Smooth muscle cell (in vitro differentiated cells): Measurements from ENCODE around the gene NYAP2. TPM values are rescaled to one million over a fixed set of nuclear protein-coding genes. Genes with fewer than 3 reads are reported as not detected.

ENCODE experiments used
- DNase-seq: peaks from one replicate; lab custom pipeline; 2025; ENCODE audit not compliant: unreplicated experiment; lab: John Stamatoyannopoulos, UW
- H2AFZ ChIP-seq: fragments of 200-600 bp; sonication (generic); 2 replicates; pipeline ENCODE4 v1.6.0; 2016; ENCODE audit warnings: antibody characterized with exemption, low read depth, mild to moderate bottlenecking
- H3F3A ChIP-seq: fragments of 200-600 bp; sonication (generic); 2 replicates; pipeline ENCODE4 v1.6.0; 2017; ENCODE audit warnings: antibody characterized with exemption, low read depth
- H3K27ac ChIP-seq: fragments of 200-600 bp; sonication (generic); 2 replicates; pipeline ENCODE4 v1.5.1; 2016; ENCODE audit warnings: low read depth, mild to moderate bottlenecking
- H3K27me3 ChIP-seq: fragments of 200-600 bp; sonication (generic); 2 replicates; pipeline ENCODE4 v1.6.1; 2016; ENCODE audit warnings: low read depth, mild to moderate bottlenecking
- H3K36me3 ChIP-seq: fragments of 200-600 bp; sonication (generic); 2 replicates; pipeline ENCODE4 v1.5.1; 2016; ENCODE audit warnings: low read depth
- H3K4me1 ChIP-seq: fragments of 200-600 bp; sonication (generic); 2 replicates; pipeline ENCODE4 v1.5.1; 2016; ENCODE audit warnings: low read depth
- H3K4me2 ChIP-seq: fragments of 200-600 bp; sonication (generic); 2 replicates; pipeline ENCODE4 v1.6.0; 2016; ENCODE audit warnings: mild to moderate bottlenecking
- H3K4me3 ChIP-seq: fragments of 200-600 bp; sonication (generic); 2 replicates; pipeline ENCODE4 v1.5.1; 2016; ENCODE audit warnings: mild to moderate bottlenecking
- H3K79me2 ChIP-seq: fragments of 200-600 bp; sonication (generic); 2 replicates; pipeline ENCODE4 v1.6.0; 2016; ENCODE audit warnings: low read depth, mild to moderate bottlenecking
- H3K9ac ChIP-seq: fragments of 200-600 bp; sonication (generic); 2 replicates; pipeline ENCODE4 v1.6.0; 2016; ENCODE audit warnings: low read depth
- H3K9me3 ChIP-seq: fragments of 200-600 bp; sonication (generic); replicated peaks from 2 replicates; pipeline ENCODE4 v1.5.1; 2016; ENCODE audit warnings: low read depth
- H4K20me1 ChIP-seq: fragments of 200-600 bp; sonication (generic); 2 replicates; pipeline ENCODE4 v1.6.0; 2016; ENCODE audit warnings: low read depth
- WGBS: methylation state at CpG from one replicate; pipeline ENCODE4 v1.1.7; 2016; ENCODE audit warnings: low lambda C conversion rate; 5-methylcytosine and 5-hydroxymethylcytosine counted together
- polyA plus RNA-seq: library from polyadenylated mRNA; unstranded; fragments of >200 nt; fragmentation: Nextera tagmentation; extraction: Ambion mirVana; gene quantifications from 2 replicates; pipeline ENCODE4 v1.2.1, GENCODE V29; 2016
- total RNA-seq: library from RNA; depleted of rRNA; stranded (reverse); fragments of >200 nt; gene quantifications from 2 replicates; pipeline ENCODE4 v1.2.3, GENCODE V29; 2014
- TF ChIP-seq, protein P1 (sequence below): fragments of 200-600 bp; sonication (generic); IDR thresholded peaks from 2 replicates; pipeline ENCODE4 v1.5.1; 2017; ENCODE audit warnings: borderline replicate concordance, mild to moderate bottlenecking, antibody characterized with exemption; ENCODE audit not compliant: insufficient read depth, poor library complexity, severe bottlenecking

Gene NYAP2
- total and polyA plus RNA-seq, 2 experiments from 2014 or later = not detected

DNA sequence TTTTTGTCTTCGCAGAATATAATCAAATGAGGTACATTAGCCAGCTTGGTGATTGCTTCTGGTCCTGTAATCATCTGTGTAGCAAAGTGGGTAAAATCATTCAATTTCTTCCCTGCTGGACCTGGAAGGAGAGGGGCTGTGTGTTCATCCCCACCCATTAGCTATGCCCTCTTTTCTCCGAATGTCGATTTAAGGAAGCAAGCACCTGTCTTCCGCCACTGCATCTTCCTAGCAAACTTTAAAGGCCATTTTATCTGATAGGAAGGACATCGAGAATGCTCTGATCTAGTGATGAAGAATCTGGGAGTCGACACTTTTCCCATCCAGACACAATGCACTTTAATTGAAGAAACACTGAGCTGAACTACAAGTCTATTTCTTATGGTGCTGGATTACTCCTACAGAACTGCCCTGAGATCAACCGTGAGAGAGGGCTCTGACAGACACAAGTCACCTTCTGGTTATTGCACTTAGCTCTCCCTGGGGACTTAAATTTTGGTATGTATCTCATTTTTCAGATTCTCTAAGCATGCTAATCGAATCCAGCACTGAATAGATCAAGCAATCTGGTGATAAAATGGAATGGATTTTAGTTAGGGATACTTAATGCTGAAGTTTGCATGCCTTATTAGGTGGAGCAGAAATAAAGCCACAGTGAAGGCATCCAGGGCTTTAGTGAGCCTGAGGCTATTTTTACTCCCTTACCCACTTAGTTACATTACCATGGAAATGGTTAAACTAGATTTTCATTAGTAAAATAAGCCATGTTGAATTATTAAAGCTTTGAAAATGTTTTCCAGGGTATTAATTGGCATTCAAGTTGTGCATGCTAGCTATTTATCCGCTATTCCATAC is 1.3 kb downstream of the NYAP2 start:
- H3K27ac ChIP-seq = no peak overlapping the region
- no peak overlapping the region for H3K4me3 ChIP-seq
- H4K20me1 ChIP-seq = no peaks in the 10 kb centered on the region
- no peak overlapping the region for H3K4me2 ChIP-seq
- no peak for DNase-seq
- H3K79me2 ChIP-seq = no peaks in the 10 kb centered on the region
- H3K9ac ChIP-seq = no peak overlapping the region
- 84% methylated on average over 9 of the region's 9 CpGs for WGBS
- H3F3A ChIP-seq = no peaks in the 10 kb centered on the region
- H3K27me3 ChIP-seq = peaks cover 5% of the 10 kb centered on the region
- H3K4me1 ChIP-seq = no peaks in the 10 kb centered on the region
- H2AFZ ChIP-seq = no peak overlapping the region
- TF ChIP-seq, protein P1, sequence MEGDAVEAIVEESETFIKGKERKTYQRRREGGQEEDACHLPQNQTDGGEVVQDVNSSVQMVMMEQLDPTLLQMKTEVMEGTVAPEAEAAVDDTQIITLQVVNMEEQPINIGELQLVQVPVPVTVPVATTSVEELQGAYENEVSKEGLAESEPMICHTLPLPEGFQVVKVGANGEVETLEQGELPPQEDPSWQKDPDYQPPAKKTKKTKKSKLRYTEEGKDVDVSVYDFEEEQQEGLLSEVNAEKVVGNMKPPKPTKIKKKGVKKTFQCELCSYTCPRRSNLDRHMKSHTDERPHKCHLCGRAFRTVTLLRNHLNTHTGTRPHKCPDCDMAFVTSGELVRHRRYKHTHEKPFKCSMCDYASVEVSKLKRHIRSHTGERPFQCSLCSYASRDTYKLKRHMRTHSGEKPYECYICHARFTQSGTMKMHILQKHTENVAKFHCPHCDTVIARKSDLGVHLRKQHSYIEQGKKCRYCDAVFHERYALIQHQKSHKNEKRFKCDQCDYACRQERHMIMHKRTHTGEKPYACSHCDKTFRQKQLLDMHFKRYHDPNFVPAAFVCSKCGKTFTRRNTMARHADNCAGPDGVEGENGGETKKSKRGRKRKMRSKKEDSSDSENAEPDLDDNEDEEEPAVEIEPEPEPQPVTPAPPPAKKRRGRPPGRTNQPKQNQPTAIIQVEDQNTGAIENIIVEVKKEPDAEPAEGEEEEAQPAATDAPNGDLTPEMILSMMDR = no peak
- no peaks in the 10 kb centered on the region for H3K36me3 ChIP-seq
- H3K9me3 ChIP-seq = no peaks in the 10 kb centered on the region

DNA sequence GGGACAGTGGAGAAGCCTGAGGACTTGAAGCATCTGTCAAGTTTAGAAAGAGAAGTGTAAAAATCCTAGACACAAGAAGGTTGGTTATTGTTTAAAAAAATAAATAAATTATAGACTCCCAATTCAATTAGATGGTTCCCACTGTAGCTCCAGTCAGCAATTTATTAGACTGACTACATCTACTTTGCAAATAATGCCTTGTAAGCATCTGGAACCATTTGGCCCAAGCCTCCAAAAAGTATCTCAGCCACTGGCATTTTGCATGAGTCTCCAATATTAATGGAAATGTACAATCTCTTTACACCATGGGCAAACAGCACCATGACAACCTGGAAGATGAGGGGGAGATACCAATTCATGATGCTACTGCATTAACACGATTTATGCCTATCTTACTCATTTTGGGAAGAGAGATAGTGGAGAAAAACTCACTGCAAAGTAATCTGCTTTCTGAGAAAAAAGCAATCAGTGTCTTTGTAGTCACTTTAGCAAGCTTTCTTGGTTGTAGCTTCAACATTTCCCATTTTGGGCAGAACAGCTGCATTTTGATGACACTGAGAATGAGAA is 2.8 kb downstream of the NYAP2 start:
- H2AFZ ChIP-seq = no peak overlapping the region
- H3K9ac ChIP-seq = no peak overlapping the region
- no peaks in the 10 kb centered on the region for H3K27me3 ChIP-seq
- TF ChIP-seq, protein P1 = no peak
- H3K79me2 ChIP-seq = no peaks in the 10 kb centered on the region
- no peaks in the 10 kb centered on the region for H3F3A ChIP-seq
- H3K4me3 ChIP-seq = no peak overlapping the region
- H3K4me2 ChIP-seq = no peak overlapping the region
- WGBS = 62% methylated on average over 1 of the region's 1 CpG
- no peaks in the 10 kb centered on the region for H3K9me3 ChIP-seq
- H3K4me1 ChIP-seq = no peaks in the 10 kb centered on the region
- no peaks in the 10 kb centered on the region for H4K20me1 ChIP-seq
- H3K36me3 ChIP-seq = no peaks in the 10 kb centered on the region
- DNase-seq = no peak
- H3K27ac ChIP-seq = no peak overlapping the region

DNA sequence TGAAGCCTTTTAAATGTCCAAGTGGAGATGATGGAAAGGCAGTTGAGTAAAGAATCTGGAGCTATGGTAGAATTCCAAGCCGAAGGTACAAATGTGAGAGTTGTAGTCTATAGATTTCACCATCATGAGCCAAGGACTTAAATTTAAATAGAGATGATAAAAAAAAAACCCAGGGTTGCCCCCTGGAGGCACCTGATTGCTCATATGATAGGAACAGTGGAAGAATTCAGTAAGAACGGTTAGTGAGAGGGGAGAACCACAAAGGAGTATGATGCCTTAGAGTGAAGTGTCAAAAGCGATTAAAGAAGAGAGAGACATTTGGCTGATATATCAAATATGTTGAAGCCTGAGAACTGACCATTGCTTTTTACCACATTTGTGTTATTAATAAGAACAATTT is 11.9 kb downstream of the NYAP2 start:
- no peaks in the 10 kb centered on the region for H3K27me3 ChIP-seq
- WGBS = 83% methylated on average over 3 of the region's 3 CpGs
- H3K4me3 ChIP-seq = no peak overlapping the region
- no peak overlapping the region for H3K27ac ChIP-seq
- H2AFZ ChIP-seq = no peak overlapping the region
- H4K20me1 ChIP-seq = no peaks in the 10 kb centered on the region
- no peak for DNase-seq
- H3K79me2 ChIP-seq = no peaks in the 10 kb centered on the region
- H3K4me2 ChIP-seq = no peak overlapping the region
- no peaks in the 10 kb centered on the region for H3K9me3 ChIP-seq
- TF ChIP-seq, protein P1 = no peak
- no peaks in the 10 kb centered on the region for H3K36me3 ChIP-seq
- H3K9ac ChIP-seq = no peak overlapping the region
- no peaks in the 10 kb centered on the region for H3F3A ChIP-seq
- H3K4me1 ChIP-seq = no peaks in the 10 kb centered on the region

DNA sequence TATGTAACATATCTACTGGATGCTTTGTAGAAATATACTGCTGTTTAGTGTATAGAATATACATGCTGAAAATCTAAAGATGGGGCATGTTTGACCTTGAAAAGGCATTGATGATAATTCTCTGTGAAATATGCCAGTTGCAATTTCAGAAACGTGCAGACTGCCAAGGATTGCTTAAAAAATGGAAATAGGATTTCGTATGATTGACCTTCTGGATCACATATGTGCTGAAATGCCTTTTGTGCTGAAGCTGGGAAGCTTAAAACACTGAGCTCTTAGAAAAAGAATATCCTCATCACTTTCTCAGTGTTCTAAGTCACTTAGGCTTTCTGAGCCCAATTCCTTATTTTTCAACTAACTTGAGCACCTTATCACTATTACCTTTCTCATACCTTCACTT is 14.3 kb downstream of the NYAP2 start:
- Histone ChIP-seq H3K36me3 (no peaks in the 10 kb centered on the region), H2AFZ (no peak overlapping the region), H3K27me3 (no peaks in the 10 kb centered on the region), H3F3A (no peaks in the 10 kb centered on the region), H3K9me3 (no peaks in the 10 kb centered on the region), H3K9ac (no peak overlapping the region), H4K20me1 (no peaks in the 10 kb centered on the region), H3K4me2 (no peak overlapping the region), H3K4me3 (no peak overlapping the region), H3K27ac (no peak overlapping the region), H3K4me1 (no peaks in the 10 kb centered on the region), H3K79me2 (no peaks in the 10 kb centered on the region)
- DNase-seq = no peak
- 77% methylated on average over 2 of the region's 2 CpGs for WGBS
- TF ChIP-seq, protein P1 = no peak
